Cardiac septum (tissue), 1 donor: Measurements from ENCODE around the gene LARP4. TPM values are rescaled to one million over a fixed set of nuclear protein-coding genes. Genes with fewer than 3 reads are reported as not detected.
"Not testable (repeated sequence)": the region's sequence is repeated elsewhere in the genome, so short reads cannot be mapped to it uniquely, and the experiment has no call there.

ENCODE experiments used
- DNase-seq: peaks from one replicate; pipeline ENCODE4 v3.0.0-alpha.2; 2020; ENCODE audit warnings: low spot score
- intact Hi-C: fragments of 100-400 bp; cut with DNase I; formaldehyde crosslinking; loops from one replicate; pipeline ENCODE4 v1.14.0; 2022
- total RNA-seq: library from RNA; stranded (reverse); fragmentation: NEBNext Ultra II Directional; extraction: Animal tissue kit (Norgen Biotek cat#: 25700); gene quantifications from one replicate; pipeline ENCODE4 v1.2.1, GENCODE V29; 2021
- donor health status: DM: no; HTN: no; CAD: no.

The LARP4 gene
- total RNA-seq, 1 donor from 2014 or later, result 61.9 TPM

DNA sequence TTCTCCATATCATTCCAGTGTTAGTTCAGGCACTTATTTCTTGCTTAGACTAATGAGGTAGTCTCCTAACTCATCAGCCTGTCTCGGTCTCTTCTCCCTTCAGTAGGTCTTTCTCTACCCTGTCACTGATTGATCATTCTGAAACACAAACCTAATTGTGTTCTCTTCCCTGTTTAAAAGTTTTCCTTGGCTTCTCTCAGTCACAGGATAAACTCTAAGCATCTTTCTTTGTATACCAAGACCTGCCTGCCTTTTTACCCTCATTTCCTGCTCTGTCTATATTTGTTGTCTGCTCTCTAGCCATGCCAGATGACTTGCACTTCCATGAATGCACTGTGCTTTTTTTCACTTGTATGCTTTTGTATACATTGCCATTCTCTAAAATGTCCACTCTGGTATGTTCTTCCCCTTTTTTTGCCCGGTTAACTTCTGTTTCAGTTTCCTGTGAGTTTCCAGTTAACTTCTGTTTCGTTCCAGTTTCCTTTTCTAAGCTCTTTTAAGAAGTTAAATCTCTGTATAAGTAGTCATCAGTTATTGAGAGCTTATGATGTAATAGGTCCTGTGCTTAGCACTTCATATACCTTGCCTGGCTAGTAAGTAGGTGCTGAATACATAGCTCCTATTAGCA lies 116.8 kb downstream of the LARP4 start:
- DNase-seq, result no peak
- intact Hi-C loops, result no loop called here

DNA sequence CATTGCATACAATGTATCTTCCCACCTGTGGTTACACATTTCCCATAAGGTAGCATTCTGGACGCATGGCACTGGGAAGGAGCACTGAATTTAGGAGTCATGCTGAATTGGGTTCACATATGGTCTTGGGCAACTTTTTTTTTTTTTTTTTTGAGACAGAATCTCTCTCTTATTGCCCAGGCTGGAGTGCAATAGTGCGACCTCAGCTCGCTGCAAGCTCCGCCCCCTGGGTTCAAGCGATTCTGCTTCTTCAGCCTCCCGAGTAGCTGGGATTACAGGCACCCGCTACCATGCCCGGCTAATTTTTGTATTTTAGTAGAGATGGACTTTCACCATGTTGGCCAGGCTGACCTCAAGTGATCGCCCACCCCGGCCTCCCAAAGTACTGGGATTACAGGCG lies 117.4 kb downstream of the LARP4 start:
- DNase-seq, result no peak

GRCh38 chr12:50519353-50519752 lies 118.7 kb downstream of the LARP4 start:
- DNase-seq, result no peak
- intact Hi-C loops, result no loop called here

More for the DNA sequence above, 117.4 kb downstream of the LARP4 start:
- intact Hi-C loops, result no loop called here

DNA sequence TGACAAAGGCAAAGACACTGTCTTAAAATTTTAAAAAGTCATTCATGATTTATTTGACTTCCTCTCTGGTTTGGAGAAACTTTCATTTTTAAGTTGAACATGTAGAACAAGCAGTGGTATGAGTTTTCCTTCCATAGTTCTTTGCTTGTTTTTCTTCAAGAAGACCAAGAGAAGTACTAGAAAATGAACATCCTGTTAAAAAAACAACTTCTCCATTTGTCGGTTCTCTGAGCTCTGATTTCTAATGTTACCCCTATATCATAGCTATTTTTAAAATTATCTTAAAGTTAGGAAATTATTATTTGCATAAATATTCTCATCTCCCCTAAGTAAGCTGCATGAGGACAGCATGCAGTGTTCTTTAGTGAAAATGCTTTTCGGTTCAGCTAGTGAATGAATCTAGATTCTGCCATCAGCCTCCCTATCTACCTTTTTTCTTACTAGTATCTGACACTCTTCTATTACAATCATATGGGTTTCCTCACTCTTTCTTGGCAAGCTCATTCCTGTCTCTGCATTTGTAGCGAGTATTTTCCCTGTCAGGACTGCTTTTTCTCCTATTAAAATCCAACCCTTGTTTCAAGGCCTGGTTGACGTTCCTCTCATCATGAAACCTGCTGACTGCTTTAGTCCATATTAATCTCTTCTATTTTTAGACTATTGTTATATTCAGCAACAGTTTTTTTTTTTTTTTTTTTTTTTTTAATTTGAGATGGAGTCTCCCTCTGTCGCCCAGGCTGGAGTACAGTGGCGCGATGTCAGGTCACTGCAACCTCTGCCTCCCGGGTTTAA lies 119.9 kb downstream of the LARP4 start:
- intact Hi-C loops, result no loop called here
- no peak for DNase-seq

DNA sequence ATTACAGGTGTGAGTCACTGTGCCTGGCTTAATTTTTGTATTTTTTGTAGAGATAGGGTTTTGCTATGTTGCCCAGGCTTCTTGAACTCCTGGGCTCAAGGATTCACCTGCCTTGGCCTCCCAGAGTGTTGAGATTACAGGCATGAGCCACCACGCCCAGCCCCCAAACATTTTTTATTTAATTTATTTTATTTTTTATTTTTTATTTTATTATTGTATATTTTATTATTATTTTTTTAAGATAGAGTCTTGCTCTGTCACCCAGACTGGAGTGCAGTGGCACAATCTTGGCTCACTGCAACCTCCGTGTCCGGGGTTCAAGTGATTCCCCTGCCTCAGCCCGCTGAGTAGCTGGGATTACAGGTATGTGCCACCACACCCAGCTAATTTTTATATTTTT lies 121.1 kb downstream of the LARP4 start:
- DNase-seq, intact Hi-C loops: not testable (repeated sequence)

GRCh38 chr12:50523772-50524171 lies 123.1 kb downstream of the LARP4 start:
- DNase-seq, result no peak
- intact Hi-C loops, result no loop called here

DNA sequence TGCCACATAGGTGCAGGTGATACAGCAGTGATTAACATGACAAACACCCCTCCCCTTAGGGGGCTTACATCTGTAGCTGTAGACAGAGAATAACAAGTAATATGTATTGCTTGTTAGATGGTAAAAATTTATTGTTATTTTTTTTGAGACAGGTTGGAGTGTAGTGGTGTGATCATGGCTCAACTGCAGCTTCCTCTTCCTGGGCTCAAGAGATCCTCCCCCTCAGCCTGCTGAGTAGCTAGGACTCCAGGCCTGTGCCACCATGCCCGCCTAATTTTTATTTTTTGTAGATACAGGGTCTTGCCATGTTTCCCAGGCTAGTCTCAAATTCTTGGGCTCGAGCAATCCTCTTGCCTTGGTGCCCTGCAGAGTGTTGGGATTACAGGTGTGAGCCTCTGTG lies 123.9 kb downstream of the LARP4 start:
- intact Hi-C loops, result no loop called here
- DNase-seq, result no peak

DNA sequence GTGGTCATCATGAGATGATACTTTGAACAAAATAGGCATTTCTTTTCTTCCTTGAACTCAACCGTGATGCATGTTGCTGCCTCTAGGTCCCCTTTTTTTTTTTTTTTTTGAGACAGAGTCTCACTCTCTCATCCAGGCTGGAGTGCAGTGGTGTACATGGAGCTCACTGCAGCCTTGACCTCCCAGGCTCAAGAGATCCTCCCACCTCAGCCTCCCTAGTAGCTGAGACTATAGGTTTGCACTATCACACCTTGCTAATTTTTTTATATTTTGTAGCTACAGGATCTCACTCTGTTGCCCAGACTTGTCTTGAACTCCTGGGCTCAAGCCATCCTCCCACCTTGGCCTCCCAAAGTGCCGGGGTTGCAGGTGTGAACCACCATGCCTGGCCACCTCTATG lies 124.7 kb downstream of the LARP4 start:
- intact Hi-C loops, result no loop called here
- DNase-seq, result no peak

DNA sequence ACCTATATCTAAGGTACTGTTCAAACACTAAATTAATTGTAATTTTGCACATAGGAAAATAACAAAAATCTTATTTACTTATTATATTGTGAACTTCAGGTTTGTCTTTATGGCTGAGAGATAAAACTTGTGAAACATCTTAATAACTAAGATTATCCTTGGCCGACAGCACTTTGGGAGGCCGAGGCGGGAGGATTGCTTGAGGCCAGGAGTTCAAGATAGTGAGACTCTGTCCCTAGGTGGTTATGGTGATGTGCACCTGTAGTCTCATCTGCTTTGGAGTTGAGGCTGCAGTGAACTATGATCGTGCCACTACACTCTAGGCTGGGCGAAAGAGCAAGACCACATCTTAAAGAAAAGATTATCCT lies 126.7 kb downstream of the LARP4 start:
- intact Hi-C loops, result no loop called here

DNA sequence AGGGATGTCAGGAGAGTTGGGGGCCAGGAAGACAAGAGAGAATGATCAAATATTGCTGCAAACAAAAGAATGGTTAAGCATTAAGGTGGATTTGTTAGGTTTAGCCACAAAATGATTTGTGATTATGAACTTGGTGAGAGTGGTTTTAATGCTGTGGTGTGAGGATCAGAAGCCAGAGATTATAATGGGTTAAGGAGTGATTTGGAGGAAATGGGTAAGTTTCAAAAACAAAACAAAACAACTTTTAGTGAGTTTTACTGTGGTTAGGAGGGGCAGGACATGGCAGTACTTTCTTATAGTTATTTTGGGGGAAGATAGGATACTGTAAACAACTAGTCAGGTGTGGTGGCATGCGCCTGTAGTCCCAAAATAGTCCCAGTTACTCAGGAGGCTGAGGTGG lies 128.1 kb downstream of the LARP4 start:
- DNase-seq, result no peak
- intact Hi-C loops, result no loop called here

More for the DNA sequence above, 126.7 kb downstream of the LARP4 start:
- DNase-seq, result no peak

- no peak for DNase-seq
- intact Hi-C loops, result no loop called here
Observed at GRCh38 chr12:50529345-50529744, 128.7 kb downstream of the LARP4 start.

Other genes with a start within 250 kb of the LARP4 start
- gene CERS5, start 233.5 kb upstream of the LARP4 start, total RNA-seq, result 18.9 TPM
- 24.3 TPM for gene LIMA1, start 117.4 kb upstream of the LARP4 start, total RNA-seq
- gene FAM186A, start 4.3 kb upstream of the LARP4 start, total RNA-seq, result not detected
- 16.5 TPM for gene DIP2B, start 104.1 kb downstream of the LARP4 start, total RNA-seq